Adrenal gland (tissue), 5 donors: Measurements from ENCODE around the gene RASSF9.

Source experiments
- POLR2A ChIP-seq, 2 donors: fragments of 450-650 bp; IDR thresholded peaks; one replicate each; pipeline ENCODE4 v1.6.1; 2017; ENCODE audit warnings: antibody characterized with exemption in 2 of 2, mild to moderate bottlenecking in 2 of 2, moderate library complexity in 1 of 2
- TF ChIP-seq, protein P1 (sequence below), 6 experiments: fragments of 450-650 bp in 4 of 6; fragments of 200-600 bp in 2 of 6; sonication (generic) in 1 of 6; IDR thresholded peaks; 1 replicate in 5 of 6; 2 replicates in 1 of 6; pipeline versions ENCODE4 v1.5.1 to v1.8.0; 2016 to 2021; ENCODE audit warnings: antibody characterized with exemption in 6 of 6, mild to moderate bottlenecking in 2 of 6, moderate library complexity in 1 of 6
- donor health status: DM: no; HTN: no; CAD: no.

GRCh38 chr12:85796001-85796400 is 40.2 kb downstream of the RASSF9 start:
- no peak for TF ChIP-seq POLR2A (IDR thresholded peaks at IDR 0.05)
- TF ChIP-seq, protein P1, sequence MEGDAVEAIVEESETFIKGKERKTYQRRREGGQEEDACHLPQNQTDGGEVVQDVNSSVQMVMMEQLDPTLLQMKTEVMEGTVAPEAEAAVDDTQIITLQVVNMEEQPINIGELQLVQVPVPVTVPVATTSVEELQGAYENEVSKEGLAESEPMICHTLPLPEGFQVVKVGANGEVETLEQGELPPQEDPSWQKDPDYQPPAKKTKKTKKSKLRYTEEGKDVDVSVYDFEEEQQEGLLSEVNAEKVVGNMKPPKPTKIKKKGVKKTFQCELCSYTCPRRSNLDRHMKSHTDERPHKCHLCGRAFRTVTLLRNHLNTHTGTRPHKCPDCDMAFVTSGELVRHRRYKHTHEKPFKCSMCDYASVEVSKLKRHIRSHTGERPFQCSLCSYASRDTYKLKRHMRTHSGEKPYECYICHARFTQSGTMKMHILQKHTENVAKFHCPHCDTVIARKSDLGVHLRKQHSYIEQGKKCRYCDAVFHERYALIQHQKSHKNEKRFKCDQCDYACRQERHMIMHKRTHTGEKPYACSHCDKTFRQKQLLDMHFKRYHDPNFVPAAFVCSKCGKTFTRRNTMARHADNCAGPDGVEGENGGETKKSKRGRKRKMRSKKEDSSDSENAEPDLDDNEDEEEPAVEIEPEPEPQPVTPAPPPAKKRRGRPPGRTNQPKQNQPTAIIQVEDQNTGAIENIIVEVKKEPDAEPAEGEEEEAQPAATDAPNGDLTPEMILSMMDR (IDR thresholded peaks at IDR 0.05) = no peak
